ENCODE results near the gene DCAF15.

DCAF15 gene, protein sequence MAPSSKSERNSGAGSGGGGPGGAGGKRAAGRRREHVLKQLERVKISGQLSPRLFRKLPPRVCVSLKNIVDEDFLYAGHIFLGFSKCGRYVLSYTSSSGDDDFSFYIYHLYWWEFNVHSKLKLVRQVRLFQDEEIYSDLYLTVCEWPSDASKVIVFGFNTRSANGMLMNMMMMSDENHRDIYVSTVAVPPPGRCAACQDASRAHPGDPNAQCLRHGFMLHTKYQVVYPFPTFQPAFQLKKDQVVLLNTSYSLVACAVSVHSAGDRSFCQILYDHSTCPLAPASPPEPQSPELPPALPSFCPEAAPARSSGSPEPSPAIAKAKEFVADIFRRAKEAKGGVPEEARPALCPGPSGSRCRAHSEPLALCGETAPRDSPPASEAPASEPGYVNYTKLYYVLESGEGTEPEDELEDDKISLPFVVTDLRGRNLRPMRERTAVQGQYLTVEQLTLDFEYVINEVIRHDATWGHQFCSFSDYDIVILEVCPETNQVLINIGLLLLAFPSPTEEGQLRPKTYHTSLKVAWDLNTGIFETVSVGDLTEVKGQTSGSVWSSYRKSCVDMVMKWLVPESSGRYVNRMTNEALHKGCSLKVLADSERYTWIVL

DNA sequence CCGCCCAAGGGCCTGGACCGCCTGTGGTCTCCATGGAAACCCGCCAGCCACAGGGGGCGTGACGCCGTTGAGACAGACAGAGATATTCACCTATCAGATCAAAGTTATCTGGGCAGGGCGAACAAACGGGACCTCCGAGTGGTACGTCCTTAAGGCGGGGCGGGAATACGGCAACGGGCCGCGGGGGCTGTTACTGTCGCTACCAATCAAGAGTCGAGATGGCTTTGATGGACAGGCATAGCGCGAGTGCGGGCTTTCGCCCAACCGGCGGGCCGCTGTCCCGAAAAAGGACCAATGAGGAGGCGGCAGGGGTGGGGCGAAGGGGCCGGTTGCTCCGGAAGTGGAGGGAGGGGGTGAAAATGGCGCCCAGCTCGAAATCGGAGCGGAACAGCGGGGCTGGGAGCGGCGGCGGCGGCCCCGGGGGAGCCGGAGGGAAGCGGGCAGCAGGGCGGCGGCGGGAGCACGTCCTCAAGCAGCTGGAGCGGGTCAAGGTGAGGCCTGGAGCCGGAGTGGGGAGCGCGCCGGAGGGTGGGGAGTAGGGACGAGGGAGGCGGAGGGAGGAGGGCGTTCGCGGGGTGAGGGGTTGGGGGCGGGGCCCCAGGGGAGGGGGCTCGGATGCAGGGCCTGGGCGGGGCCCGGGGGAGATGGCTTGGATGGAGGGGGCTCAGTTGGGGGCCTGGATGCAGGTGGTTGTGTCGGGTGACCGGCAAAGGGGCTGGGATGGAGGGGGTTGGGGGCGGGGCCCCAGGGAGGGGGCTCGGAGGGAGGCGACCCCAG, at the start of gene DCAF15:
TSS of gene DCAF15 (plus strand) at position 356 of the 777 bp plus-strand sequence. CDS start at position 360, 4 bp downstream.
- peak within 1 kb of the TSS; percentile 77 for H3K4me3 ChIP-seq (ENCODE audit: low read length)
- peak; percentile 98 for DNase-seq (ENCODE audit: low read depth)
- TF ChIP-seq, protein P1, sequence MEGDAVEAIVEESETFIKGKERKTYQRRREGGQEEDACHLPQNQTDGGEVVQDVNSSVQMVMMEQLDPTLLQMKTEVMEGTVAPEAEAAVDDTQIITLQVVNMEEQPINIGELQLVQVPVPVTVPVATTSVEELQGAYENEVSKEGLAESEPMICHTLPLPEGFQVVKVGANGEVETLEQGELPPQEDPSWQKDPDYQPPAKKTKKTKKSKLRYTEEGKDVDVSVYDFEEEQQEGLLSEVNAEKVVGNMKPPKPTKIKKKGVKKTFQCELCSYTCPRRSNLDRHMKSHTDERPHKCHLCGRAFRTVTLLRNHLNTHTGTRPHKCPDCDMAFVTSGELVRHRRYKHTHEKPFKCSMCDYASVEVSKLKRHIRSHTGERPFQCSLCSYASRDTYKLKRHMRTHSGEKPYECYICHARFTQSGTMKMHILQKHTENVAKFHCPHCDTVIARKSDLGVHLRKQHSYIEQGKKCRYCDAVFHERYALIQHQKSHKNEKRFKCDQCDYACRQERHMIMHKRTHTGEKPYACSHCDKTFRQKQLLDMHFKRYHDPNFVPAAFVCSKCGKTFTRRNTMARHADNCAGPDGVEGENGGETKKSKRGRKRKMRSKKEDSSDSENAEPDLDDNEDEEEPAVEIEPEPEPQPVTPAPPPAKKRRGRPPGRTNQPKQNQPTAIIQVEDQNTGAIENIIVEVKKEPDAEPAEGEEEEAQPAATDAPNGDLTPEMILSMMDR (conservative IDR thresholded peaks at IDR 0.05; ENCODE audit: low read depth, low read length) = no peak

- no peak for DNase-seq (ENCODE audit: low read depth)
- no peak overlapping the region for H3K4me3 ChIP-seq (ENCODE audit: low read length)
- TF ChIP-seq, protein P1 (conservative IDR thresholded peaks at IDR 0.05; ENCODE audit: low read depth, low read length) = peak; percentile 49
These were observed 49.2 kb upstream of the DCAF15 start for GRCh38 chr19:13902993-13903555.

GRCh38 chr19:13905634-13906520, 46.4 kb upstream of the DCAF15 start, which contains the start of the genes BRME1 and CC2D1A:
Gene BRME1, minus strand, starts transcription at chr19:13906117. Its CDS starts 1,225 bp downstream, at chr19:13904892.
Gene CC2D1A, plus strand, starts transcription at chr19:13906201. Its CDS starts 241 bp downstream, at chr19:13906442.
- peak; percentile 34 for DNase-seq (ENCODE audit: low read depth)
- TF ChIP-seq, protein P1 (conservative IDR thresholded peaks at IDR 0.05; ENCODE audit: low read depth, low read length) = no peak
- H3K4me3 ChIP-seq (ENCODE audit: low read length) = peak within 1 kb of the TSS; percentile 74

DNA sequence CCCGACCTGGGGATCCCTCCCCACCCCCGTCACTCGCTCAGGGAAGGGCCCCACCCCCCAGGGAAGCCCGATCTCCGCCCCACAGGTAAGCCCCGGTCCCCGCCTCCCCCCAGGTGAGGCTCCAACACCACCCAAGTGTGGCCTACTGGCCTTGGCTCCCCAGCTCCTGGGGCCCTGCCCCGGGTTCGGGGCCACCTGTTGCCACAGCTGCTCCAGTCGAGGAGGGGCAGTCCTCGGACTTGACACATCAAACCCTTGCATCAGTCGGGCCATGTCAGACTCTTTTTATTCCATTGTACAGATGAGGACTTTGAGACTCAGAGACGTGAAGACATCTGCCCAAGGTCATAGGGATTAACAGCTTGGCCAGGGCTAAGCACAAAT, 45.8 kb upstream of the DCAF15 start:
- H3K4me3 ChIP-seq (ENCODE audit: low read length) = peak overlapping the region; percentile 74
- DNase-seq (ENCODE audit: low read depth) = no peak
- TF ChIP-seq, protein P1 (conservative IDR thresholded peaks at IDR 0.05; ENCODE audit: low read depth, low read length) = no peak

- no peak for DNase-seq (ENCODE audit: low read depth)
- peak overlapping the region; percentile 74 for H3K4me3 ChIP-seq (ENCODE audit: low read length)
- TF ChIP-seq, protein P1 (conservative IDR thresholded peaks at IDR 0.05; ENCODE audit: low read depth, low read length) = no peak
These were observed 45.4 kb upstream of the DCAF15 start for GRCh38 chr19:13906910-13907309.

- TF ChIP-seq, protein P1 (conservative IDR thresholded peaks at IDR 0.05; ENCODE audit: low read depth, low read length) = no peak
- no peak overlapping the region for H3K4me3 ChIP-seq (ENCODE audit: low read length)
- DNase-seq (ENCODE audit: low read depth) = no peak
These were observed 43.6 kb upstream of the DCAF15 start for GRCh38 chr19:13908674-13909073.

All from retinal pigment epithelial cell (primary cell).